NB4 (cell line): ENCODE measurements around the gene ZBTB5.

Source experiments
- DNase-seq: peaks from one replicate; pipeline ENCODE4 v3.0.0; 2010; ENCODE audit warnings: low read depth
- H3K4me3 ChIP-seq: one replicate; pipeline ENCODE4 v1.5.1; 2011; ENCODE audit warnings: mild to moderate bottlenecking, low read depth, low read length, moderate library complexity
- MYC ChIP-seq: IDR thresholded peaks from 2 replicates; pipeline ENCODE4 v1.6.1; 2011; ENCODE audit warnings: low read depth, low read length
- POLR2A ChIP-seq: IDR thresholded peaks from 2 replicates; pipeline ENCODE4 v1.6.1; 2011; ENCODE audit warnings: mild to moderate bottlenecking; ENCODE audit not compliant: insufficient read length; ENCODE audit errors: extremely low read depth
- TF ChIP-seq, protein P1 (sequence below): IDR thresholded peaks from 2 replicates; pipeline ENCODE4 v1.6.1; 2011; ENCODE audit warnings: low read depth, low read length
- TF ChIP-seq, protein P2 (sequence below): IDR thresholded peaks from one replicate; pipeline ENCODE4 v1.5.1; 2012; ENCODE audit warnings: low read depth, low read length

The ZBTB5 gene

DNA sequence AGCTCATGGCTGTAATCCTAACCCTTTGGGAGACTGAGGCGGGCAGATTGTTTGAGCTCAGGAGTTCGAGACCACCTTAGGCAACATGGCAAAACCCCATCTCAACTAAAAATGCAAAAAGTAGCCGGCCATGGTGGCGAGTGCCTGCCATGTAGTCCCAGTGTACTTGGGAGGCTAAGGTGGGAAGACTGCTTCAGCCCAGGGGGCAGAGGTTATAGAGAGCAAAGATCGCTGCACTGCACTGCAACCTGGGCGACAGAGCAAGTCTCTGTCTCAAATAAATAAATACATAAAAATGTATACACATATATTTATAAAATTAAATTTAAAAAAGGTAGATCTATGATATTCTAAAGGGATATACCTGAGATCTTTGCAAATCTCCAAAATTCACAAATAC, 19.4 kb downstream of the ZBTB5 start:
- TF ChIP-seq, protein P1, sequence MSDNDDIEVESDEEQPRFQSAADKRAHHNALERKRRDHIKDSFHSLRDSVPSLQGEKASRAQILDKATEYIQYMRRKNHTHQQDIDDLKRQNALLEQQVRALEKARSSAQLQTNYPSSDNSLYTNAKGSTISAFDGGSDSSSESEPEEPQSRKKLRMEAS = no peak
- TF ChIP-seq MYC (no peak), POLR2A (no peak)
- TF ChIP-seq, protein P2, sequence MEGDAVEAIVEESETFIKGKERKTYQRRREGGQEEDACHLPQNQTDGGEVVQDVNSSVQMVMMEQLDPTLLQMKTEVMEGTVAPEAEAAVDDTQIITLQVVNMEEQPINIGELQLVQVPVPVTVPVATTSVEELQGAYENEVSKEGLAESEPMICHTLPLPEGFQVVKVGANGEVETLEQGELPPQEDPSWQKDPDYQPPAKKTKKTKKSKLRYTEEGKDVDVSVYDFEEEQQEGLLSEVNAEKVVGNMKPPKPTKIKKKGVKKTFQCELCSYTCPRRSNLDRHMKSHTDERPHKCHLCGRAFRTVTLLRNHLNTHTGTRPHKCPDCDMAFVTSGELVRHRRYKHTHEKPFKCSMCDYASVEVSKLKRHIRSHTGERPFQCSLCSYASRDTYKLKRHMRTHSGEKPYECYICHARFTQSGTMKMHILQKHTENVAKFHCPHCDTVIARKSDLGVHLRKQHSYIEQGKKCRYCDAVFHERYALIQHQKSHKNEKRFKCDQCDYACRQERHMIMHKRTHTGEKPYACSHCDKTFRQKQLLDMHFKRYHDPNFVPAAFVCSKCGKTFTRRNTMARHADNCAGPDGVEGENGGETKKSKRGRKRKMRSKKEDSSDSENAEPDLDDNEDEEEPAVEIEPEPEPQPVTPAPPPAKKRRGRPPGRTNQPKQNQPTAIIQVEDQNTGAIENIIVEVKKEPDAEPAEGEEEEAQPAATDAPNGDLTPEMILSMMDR = no peak
- DNase-seq = no peak

DNA sequence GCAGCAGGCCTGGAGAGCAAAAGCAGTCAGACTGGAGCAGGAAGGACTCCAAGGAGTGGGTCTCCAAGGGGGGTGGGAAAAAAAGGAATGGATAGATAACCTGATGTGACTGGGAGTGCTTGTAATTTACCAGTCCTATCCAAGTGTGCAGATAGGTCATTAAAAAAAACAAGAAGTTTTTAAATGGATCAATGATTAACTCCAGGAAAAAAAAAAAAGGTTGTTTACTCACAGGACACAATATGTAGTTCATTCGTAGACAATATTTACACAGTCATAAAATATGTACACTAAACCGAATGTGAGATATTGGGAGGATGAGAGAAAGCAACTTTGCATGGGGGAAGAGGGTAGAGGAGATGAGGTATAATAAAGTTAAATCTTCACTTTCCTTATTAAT, 20.4 kb downstream of the ZBTB5 start:
- DNase-seq = no peak
- no peak overlapping the region for H3K4me3 ChIP-seq
- TF ChIP-seq MYC (no peak), POLR2A (no peak)
- TF ChIP-seq, protein P1 = no peak
- TF ChIP-seq, protein P2 = no peak

More for the DNA sequence above, 19.4 kb downstream of the ZBTB5 start:
- H3K4me3 ChIP-seq = no peak overlapping the region

DNA sequence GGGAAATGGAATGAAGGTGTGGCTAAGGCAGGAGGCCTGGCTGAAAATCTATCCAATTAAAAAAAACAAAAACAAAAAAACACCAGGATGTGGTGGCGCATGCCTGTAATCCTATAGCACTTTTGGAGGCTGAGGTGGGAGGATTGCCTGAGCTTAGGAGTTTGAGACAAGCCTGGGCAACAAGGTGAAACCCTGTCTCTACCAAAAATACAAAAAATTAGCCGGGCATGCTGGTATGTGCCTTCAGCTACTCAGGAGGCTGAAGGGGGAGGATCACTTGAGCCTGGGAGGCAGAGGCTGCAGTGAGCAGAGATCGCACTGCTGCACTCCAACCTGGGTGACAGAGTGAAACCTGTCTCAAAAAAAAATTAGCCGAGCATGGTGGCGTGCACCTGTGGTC, 21.7 kb downstream of the ZBTB5 start:
- TF ChIP-seq, protein P2 = no peak
- TF ChIP-seq, protein P1 = no peak
- TF ChIP-seq POLR2A (no peak), MYC (no peak)
- H3K4me3 ChIP-seq = no peak overlapping the region
- DNase-seq = no peak

DNA sequence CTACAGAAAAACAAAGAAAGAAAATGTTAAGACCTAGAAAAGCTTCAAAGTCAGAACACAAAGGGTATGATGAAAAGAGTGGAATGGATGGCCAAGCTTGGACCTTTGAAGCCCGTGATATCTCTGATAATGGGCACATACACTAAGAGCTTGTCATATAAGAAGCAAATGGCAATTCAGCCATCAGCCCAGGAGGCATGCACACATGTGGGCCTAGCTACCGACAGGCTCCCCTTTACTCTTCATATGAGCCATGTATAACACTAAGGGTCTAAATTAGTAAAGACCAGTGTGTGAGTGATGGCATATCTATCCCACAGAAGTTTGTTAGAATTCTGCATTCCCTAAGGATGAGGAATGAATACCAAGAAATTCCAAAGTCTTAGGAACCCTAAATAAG, 22.7 kb downstream of the ZBTB5 start:
- no peak for DNase-seq
- H3K4me3 ChIP-seq = no peak overlapping the region
- TF ChIP-seq, protein P2 = no peak
- no peak for TF ChIP-seq POLR2A
- TF ChIP-seq, protein P1 = no peak
- no peak for TF ChIP-seq MYC

DNA sequence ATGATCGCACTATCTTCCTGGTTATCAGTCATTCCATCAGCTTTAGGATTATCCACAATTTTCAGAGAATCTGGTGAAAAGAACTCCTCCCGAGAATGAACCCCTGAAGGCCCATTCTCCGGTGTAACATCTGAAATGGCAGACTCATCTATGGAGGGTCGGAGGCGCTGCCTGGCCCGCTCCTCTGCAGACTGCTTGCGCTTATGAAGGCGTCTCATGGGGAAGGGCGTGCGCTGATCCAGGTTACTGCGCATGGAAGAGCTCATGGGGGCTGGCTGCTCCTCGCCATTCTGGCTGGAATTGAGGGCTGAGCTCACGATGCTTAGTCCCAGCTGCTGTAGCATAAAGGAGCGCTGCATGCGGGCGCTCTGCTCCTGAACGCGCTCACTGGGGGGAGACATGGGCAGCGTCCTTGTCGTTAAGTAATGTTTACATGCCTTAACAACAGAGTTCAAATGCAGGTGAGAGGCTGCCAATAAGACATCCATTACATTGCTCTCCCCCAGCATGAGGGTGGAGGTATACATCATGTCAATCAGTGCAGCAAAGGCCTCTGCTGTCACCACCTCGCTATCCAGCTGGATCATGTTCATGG, 23.4 kb downstream of the ZBTB5 start:
- DNase-seq = no peak
- H3K4me3 ChIP-seq = no peak overlapping the region
- TF ChIP-seq, protein P2 = no peak
- TF ChIP-seq, protein P1 = no peak
- TF ChIP-seq MYC (no peak), POLR2A (no peak)

DNA sequence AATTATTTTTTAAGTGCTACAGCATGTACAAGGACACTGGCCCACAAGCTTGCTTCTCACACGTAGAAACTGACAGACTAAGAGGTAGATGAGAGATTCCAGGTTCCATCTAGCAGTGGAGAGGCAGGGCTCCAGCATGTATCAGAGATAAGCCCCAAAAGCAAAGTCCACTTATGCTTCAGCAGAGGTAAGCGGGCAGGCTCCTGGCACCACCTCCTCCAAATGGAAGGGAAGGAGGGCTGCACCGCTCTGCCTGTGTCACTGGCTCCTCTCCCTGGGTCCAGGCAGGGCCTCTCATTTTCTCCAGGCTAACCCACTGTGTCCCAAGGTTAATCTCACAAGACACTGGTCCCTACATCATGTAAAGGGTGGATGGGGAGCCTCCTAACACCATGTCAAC, 26.9 kb downstream of the ZBTB5 start:
- no peak overlapping the region for H3K4me3 ChIP-seq
- TF ChIP-seq, protein P1 = no peak
- no peak for TF ChIP-seq MYC
- TF ChIP-seq, protein P2 = no peak
- TF ChIP-seq POLR2A = no peak
- DNase-seq = no peak
